NCI-H1436 treated with DMSO at 0.1 percent for 48 hours (cell line): ENCODE measurements around the gene PDE10A.
"Not testable (repeated sequence)": the region's sequence is repeated elsewhere in the genome, so short reads cannot be mapped to it uniquely, and the experiment has no call there.

Experiments
- DNase-seq: peaks from one replicate; lab custom pipeline; 2025; lab: John Stamatoyannopoulos, UW

Gene PDE10A

GRCh38 chr6:165586706-165587105 is 76.3 kb downstream of the PDE10A start:
- DNase-seq: no peak

- no peak for DNase-seq
These were observed 78.0 kb downstream of the PDE10A start for GRCh38 chr6:165585060-165585459.

- DNase-seq: no peak
These were observed 78.5 kb downstream of the PDE10A start for GRCh38 chr6:165584541-165584940.

- no peak for DNase-seq
These were observed 81.4 kb downstream of the PDE10A start for GRCh38 chr6:165581678-165582077.

GRCh38 chr6:165580136-165580535 is 82.9 kb downstream of the PDE10A start:
- DNase-seq: no peak

GRCh38 chr6:165579151-165579550 is 83.9 kb downstream of the PDE10A start:
- DNase-seq: no peak

- DNase-seq: no peak
These were observed 85.5 kb downstream of the PDE10A start for GRCh38 chr6:165577556-165577955.

GRCh38 chr6:165575158-165575549 is 87.9 kb downstream of the PDE10A start:
- DNase-seq: no peak

- DNase-seq: no peak
These were observed 88.6 kb downstream of the PDE10A start for GRCh38 chr6:165574220-165575157.

GRCh38 chr6:165573671-165574070 is 89.4 kb downstream of the PDE10A start:
- no peak for DNase-seq

- no peak for DNase-seq
These were observed 91.3 kb downstream of the PDE10A start for GRCh38 chr6:165571721-165572132.

GRCh38 chr6:165571068-165571682 is 91.9 kb downstream of the PDE10A start:
- DNase-seq: no peak

- DNase-seq: no peak
These were observed 94.7 kb downstream of the PDE10A start for GRCh38 chr6:165568326-165568725.

GRCh38 chr6:165566088-165566828 is 96.8 kb downstream of the PDE10A start:
- DNase-seq: no peak

GRCh38 chr6:165562421-165563090 is 100.5 kb downstream of the PDE10A start:
- DNase-seq: no peak

- no peak for DNase-seq
These were observed 103.4 kb downstream of the PDE10A start for GRCh38 chr6:165559632-165560031.

- not testable (repeated sequence) for DNase-seq
These were observed 104.9 kb downstream of the PDE10A start for GRCh38 chr6:165558097-165558496.

GRCh38 chr6:165557674-165558073 is 105.4 kb downstream of the PDE10A start:
- DNase-seq: no peak

- no peak for DNase-seq
These were observed 106.8 kb downstream of the PDE10A start for GRCh38 chr6:165556116-165556843.

- DNase-seq: not testable (repeated sequence)
These were observed 108.4 kb downstream of the PDE10A start for GRCh38 chr6:165554644-165555043.

GRCh38 chr6:165552248-165552736 is 110.7 kb downstream of the PDE10A start:
- no peak for DNase-seq
